Tibial nerve (tissue), 3 donors: Measurements from ENCODE around the gene FLNA.

Experiments used
- POLR2A ChIP-seq, 2 donors: fragments of 450-650 bp; IDR thresholded peaks; one replicate each; pipeline ENCODE4 v1.6.1; 2017; ENCODE audit warnings: antibody characterized with exemption in 2 of 2, mild to moderate bottlenecking in 2 of 2, moderate library complexity in 2 of 2
- TF ChIP-seq, protein P1 (sequence below), 5 experiments: fragments of 200-600 bp in 3 of 5; fragments of 450-650 bp in 2 of 5; sonication (generic) in 3 of 5; IDR thresholded peaks; one replicate each; pipeline ENCODE4 v1.5.1; 2016 to 2019; ENCODE audit warnings: antibody characterized with exemption in 5 of 5, mild to moderate bottlenecking in 3 of 5, moderate library complexity in 2 of 5

DNA sequence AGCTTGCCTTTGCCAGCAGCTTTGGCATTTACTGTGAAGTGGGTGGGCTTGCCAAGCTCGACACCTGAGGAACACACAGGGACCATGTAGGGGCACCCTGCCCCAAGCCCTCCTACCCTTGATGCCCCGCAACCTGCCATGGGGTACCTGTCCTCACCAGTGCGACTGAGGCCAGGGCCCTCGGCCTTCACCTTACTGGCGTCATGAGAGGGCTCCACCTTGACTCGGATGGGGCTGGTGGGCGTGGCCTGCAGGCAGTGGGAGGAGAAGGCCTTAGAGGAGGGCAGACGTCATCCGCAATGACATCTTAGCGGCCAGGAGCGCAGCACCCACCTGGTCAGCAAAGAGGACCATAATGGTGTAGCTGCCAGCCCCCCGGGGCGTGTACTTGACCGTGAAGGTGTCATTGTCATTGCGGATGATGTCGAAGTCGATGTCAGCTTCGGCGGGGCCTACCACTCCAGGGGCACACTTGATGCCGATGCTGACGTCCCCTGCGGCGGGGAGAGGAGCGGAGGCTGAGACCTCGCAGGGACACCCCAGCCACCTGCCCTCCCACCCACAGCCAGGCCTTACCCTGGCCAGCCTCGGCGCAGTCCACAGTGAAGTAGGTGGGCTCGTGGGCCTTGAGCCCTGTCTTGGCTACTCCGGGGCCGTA, 12.2 kb downstream of the FLNA start:
- TF ChIP-seq, protein P1, sequence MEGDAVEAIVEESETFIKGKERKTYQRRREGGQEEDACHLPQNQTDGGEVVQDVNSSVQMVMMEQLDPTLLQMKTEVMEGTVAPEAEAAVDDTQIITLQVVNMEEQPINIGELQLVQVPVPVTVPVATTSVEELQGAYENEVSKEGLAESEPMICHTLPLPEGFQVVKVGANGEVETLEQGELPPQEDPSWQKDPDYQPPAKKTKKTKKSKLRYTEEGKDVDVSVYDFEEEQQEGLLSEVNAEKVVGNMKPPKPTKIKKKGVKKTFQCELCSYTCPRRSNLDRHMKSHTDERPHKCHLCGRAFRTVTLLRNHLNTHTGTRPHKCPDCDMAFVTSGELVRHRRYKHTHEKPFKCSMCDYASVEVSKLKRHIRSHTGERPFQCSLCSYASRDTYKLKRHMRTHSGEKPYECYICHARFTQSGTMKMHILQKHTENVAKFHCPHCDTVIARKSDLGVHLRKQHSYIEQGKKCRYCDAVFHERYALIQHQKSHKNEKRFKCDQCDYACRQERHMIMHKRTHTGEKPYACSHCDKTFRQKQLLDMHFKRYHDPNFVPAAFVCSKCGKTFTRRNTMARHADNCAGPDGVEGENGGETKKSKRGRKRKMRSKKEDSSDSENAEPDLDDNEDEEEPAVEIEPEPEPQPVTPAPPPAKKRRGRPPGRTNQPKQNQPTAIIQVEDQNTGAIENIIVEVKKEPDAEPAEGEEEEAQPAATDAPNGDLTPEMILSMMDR (IDR thresholded peaks at IDR 0.05), result no peak
- no peak for TF ChIP-seq POLR2A (IDR thresholded peaks at IDR 0.05)
